Endothelial cell of umbilical vein (primary cell): ENCODE data around the gene POLG. TPM values are rescaled to one million over a fixed set of nuclear protein-coding genes. Genes with fewer than 3 reads are reported as not detected.

ENCODE experiments used
- BruUV-seq: library from RNA; stranded (reverse); fragments of 400-500 nt; replicated peaks from 2 replicates; lab custom pipeline; 2021; lab: Mats Ljungman, UMichigan
- CTCF ChIA-PET: fragments of 300-600, 350-600 bp; sonication (Branson Sonifier 250); formaldehyde crosslinking; loops from one replicate; lab custom pipeline; 2021; ENCODE audit warnings: antibody characterized with exemption, inconsistent platforms; lab: Charles Lee
- POLR2A ChIA-PET: fragments of 300-600, 350-600 bp; sonication (Branson Sonifier 250); formaldehyde crosslinking; loops from one replicate; lab custom pipeline; 2021; ENCODE audit warnings: antibody characterized with exemption, inconsistent platforms; lab: Charles Lee
- DNase-seq: peaks from one replicate; pipeline ENCODE4 v3.0.0-alpha.2; 2011; ENCODE audit warnings: low read depth, low spot score
- FAIRE-seq: peaks from 2 replicates; lab custom pipeline; 2011; peaks lifted over from hg19 to GRCh38; lab: Jason Lieb, UNC
- H2AFZ ChIP-seq: 2 replicates; pipeline ENCODE4 v1.6.0; 2012; ENCODE audit warnings: low read depth, low read length, control low read depth, inconsistent platforms
- H3K27ac ChIP-seq: 2 replicates; pipeline ENCODE4 v1.5.1; 2011; ENCODE audit warnings: low read depth, mild to moderate bottlenecking, control low read depth, low read length, moderate library complexity; ENCODE audit not compliant: insufficient read depth
- H3K27me3 ChIP-seq, 2 experiments: 2 replicates each; pipeline versions ENCODE4 v1.6.0 to v1.6.1; 2011; ENCODE audit warnings: low read length in 2 of 2, mixed read lengths in 1 of 2; ENCODE audit not compliant: control insufficient read depth in 2 of 2, insufficient read depth in 2 of 2
- H3K36me3 ChIP-seq, 2 experiments: 2 replicates in 1 of 2; 3 replicates in 1 of 2; pipeline ENCODE4 v1.5.1; 2011; ENCODE audit warnings: low read length in 2 of 2, mild to moderate bottlenecking in 1 of 2, moderate library complexity in 1 of 2; ENCODE audit not compliant: control insufficient read depth in 2 of 2, insufficient read depth in 2 of 2; ENCODE audit errors: extremely low read depth in 1 of 2
- H3K4me1 ChIP-seq: 3 replicates; pipeline ENCODE4 v1.5.1; 2011; ENCODE audit warnings: mild to moderate bottlenecking, low read length; ENCODE audit not compliant: control insufficient read depth, insufficient read depth; ENCODE audit errors: extremely low read depth
- H3K4me2 ChIP-seq: 2 replicates; pipeline ENCODE4 v1.6.1; 2011; ENCODE audit warnings: low read length, control low read depth, mixed read lengths; ENCODE audit not compliant: insufficient read depth
- H3K4me3 ChIP-seq, 3 experiments: fragments of 200-600 bp in 1 of 3; sonication (generic), shearing (Covaris generic) in 1 of 3; replicated peaks in 1 of 3; 2 replicates each; pipeline ENCODE4 v1.5.1; 2011 to 2016; ENCODE audit warnings: control low read depth in 3 of 3, low read length in 3 of 3, mild to moderate bottlenecking in 2 of 3, inconsistent platforms in 1 of 3, low read depth in 1 of 3, moderate library complexity in 1 of 3; ENCODE audit not compliant: insufficient read depth in 1 of 3
- H3K79me2 ChIP-seq: 2 replicates; pipeline ENCODE4 v1.6.0; 2012; ENCODE audit warnings: low read length, inconsistent platforms; ENCODE audit not compliant: control insufficient read depth, insufficient read depth
- H3K9ac ChIP-seq: replicated peaks from 2 replicates; pipeline ENCODE3; 2011; ENCODE audit warnings: low read length, control low read depth; ENCODE audit not compliant: insufficient read depth; ENCODE audit errors: extremely low read depth
- H3K9me1 ChIP-seq: replicated peaks from 3 replicates; pipeline ENCODE4 v1.6.0; 2011; ENCODE audit warnings: mild to moderate bottlenecking, low read length; ENCODE audit not compliant: control insufficient read depth, insufficient read depth; ENCODE audit errors: extremely low read depth
- H3K9me3 ChIP-seq: replicated peaks from 2 replicates; pipeline ENCODE4 v1.5.1; 2012; ENCODE audit warnings: low read length, inconsistent platforms; ENCODE audit not compliant: control insufficient read depth, insufficient read depth
- H4K20me1 ChIP-seq: replicated peaks from 2 replicates; pipeline ENCODE3; 2011; ENCODE audit warnings: mild to moderate bottlenecking, low read length; ENCODE audit not compliant: control insufficient read depth, insufficient read depth; ENCODE audit errors: extremely low read depth
- CTCF ChIP-seq, 2 donors: IDR thresholded peaks; 1 replicate in 1 of 2; 2 replicates in 1 of 2; pipeline ENCODE4 v1.5.1; 2011; ENCODE audit warnings: low read length in 2 of 2, mild to moderate bottlenecking in 2 of 2, moderate library complexity in 2 of 2, control low read depth in 1 of 2, inconsistent platforms in 1 of 2, low read depth in 1 of 2; ENCODE audit not compliant: insufficient read depth in 1 of 2; ENCODE audit errors: extremely low read depth in 1 of 2
- EZH2 ChIP-seq: IDR thresholded peaks from 2 replicates; pipeline ENCODE4 v1.6.1; 2012; ENCODE audit warnings: borderline replicate concordance, low read depth, mild to moderate bottlenecking, moderate library complexity, low read length, inconsistent platforms; ENCODE audit not compliant: severe bottlenecking
- FOS ChIP-seq: IDR thresholded peaks from 2 replicates; pipeline ENCODE4 v1.6.1; 2011; ENCODE audit warnings: mild to moderate bottlenecking, low read length, moderate library complexity, borderline replicate concordance; ENCODE audit not compliant: insufficient read depth
- GATA2 ChIP-seq: IDR thresholded peaks from 2 replicates; pipeline ENCODE4 v1.7.0; 2011; ENCODE audit warnings: low read depth, mild to moderate bottlenecking, moderate library complexity, mixed read lengths, low read length; ENCODE audit not compliant: insufficient read length, insufficient read depth
- JUN ChIP-seq: IDR thresholded peaks from 2 replicates; pipeline ENCODE4 v1.6.1; 2011; ENCODE audit warnings: borderline replicate concordance, low read depth; ENCODE audit not compliant: insufficient read length, insufficient read depth
- MYC ChIP-seq: IDR thresholded peaks from one replicate; pipeline ENCODE4 v1.6.1; 2011; ENCODE audit warnings: mild to moderate bottlenecking, low read depth, low read length
- POLR2A ChIP-seq: IDR thresholded peaks from 2 replicates; pipeline ENCODE4 v1.6.1; 2012; ENCODE audit warnings: low read depth, mild to moderate bottlenecking, control low read depth, low read length
- POLR2AphosphoS5 ChIP-seq: IDR thresholded peaks from 2 replicates; pipeline ENCODE4 v1.6.1; 2012; ENCODE audit warnings: low read depth, mild to moderate bottlenecking, control low read depth, low read length, moderate library complexity; ENCODE audit not compliant: insufficient read depth
- dilution Hi-C: fragments of 300-500 bp; cut with MboI; formaldehyde crosslinking; loops from one replicate; pipeline ENCODE4 v1.15.0; 2019; ENCODE audit warnings: low sequenced_read_pairs; ENCODE audit not compliant: extremely low pct_ligation_motif_present
- intact Hi-C: fragments of 100-400 bp; cut with micrococcal nuclease; formaldehyde crosslinking; loops from one replicate; pipeline ENCODE4 v1.10.0; 2022
- polyA plus RNA-seq, 4 experiments: library from polyadenylated mRNA; depleted of rRNA in 3 of 4; stranded (reverse) in 3 of 4; unstranded in 1 of 4; fragments of >200 nt; gene quantifications; 2 replicates each; pipeline versions ENCODE4 v1.2.1 to v1.2.3, GENCODE V29; 2011 to 2012; ENCODE audit warnings: missing spikeins in 1 of 4
- total RNA-seq: library from RNA; stranded (reverse); gene quantifications from 2 replicates; pipeline ENCODE4 v1.2.3, GENCODE V29; 2021
- TF ChIP-seq, protein P1 (sequence below): IDR thresholded peaks from 2 replicates; pipeline ENCODE4 v1.6.1; 2011; ENCODE audit not compliant: insufficient read depth, insufficient read length

The POLG gene
- total and polyA plus RNA-seq, 2 donors (not counting 3 experiments of a cell fraction or from before 2014, with no cell fraction given): 36.6 to 77.7 TPM

DNA sequence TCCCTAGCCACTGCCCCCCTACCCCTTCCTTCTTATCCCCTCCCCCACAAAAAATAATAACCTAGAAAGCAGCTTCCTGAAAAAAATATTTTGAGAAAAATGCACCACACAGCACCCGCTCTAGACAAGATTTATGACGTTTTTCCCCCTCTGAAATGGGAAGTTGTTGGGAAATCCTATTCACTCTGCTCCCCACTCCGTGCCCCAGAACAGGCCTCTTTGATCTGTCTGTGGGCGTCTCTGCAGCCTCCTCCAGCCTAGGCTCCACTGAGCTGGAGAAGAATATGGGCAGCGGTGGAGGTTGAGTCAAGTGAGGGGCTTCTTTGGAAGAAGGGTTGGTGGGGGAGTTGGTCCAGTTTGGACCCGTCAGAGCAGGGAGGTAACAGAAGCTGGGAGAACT, 28.5 kb upstream of the POLG start:
- H3K4me3 ChIP-seq: no peak overlapping the region
- H4K20me1 ChIP-seq: no peaks in the 10 kb centered on the region
- H3K36me3 ChIP-seq: no peaks in the 10 kb centered on the region
- no peaks in the 10 kb centered on the region for H3K79me2 ChIP-seq
- FAIRE-seq: no peak
- H3K9ac ChIP-seq: no peak overlapping the region
- H3K4me2 ChIP-seq: no peak overlapping the region
- no peak overlapping the region for H3K27ac ChIP-seq
- dilution Hi-C loops: no loop called here
- no peaks in the 10 kb centered on the region for H3K9me3 ChIP-seq
- no peaks in the 10 kb centered on the region for H3K9me1 ChIP-seq
- BruUV-seq: no TSS peak
- H3K27me3 ChIP-seq: peaks cover 80 to 92% of the 10 kb centered on the region in 2 experiments
- CTCF ChIA-PET: no interaction called here
- POLR2A ChIA-PET: interaction anchor here (0.6 kb wide), 1 partner anchor 44 kb away, joined by 4 read pairs; no protein-coding TSS in a partner anchor
- intact Hi-C loops: no loop called here
- H2AFZ ChIP-seq: no peak overlapping the region
- TF ChIP-seq POLR2A (no peak), POLR2AphosphoS5 (no peak), EZH2 (no peak), FOS (no peak), MYC (no peak), JUN (no peak), GATA2 (no peak), CTCF (IDR thresholded peaks at IDR 0.05; ENCODE audit: extremely low read depth in 1 of 2, insufficient read depth in 1 of 2, low read depth in 1 of 2, low read length in 2 of 2) (no peak)
- TF ChIP-seq, protein P1, sequence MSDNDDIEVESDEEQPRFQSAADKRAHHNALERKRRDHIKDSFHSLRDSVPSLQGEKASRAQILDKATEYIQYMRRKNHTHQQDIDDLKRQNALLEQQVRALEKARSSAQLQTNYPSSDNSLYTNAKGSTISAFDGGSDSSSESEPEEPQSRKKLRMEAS: no peak
- H3K4me1 ChIP-seq: no peaks in the 10 kb centered on the region
- DNase-seq: no peak
